GM12873 (cell line): ENCODE results near the gene KCNQ1.

ENCODE experiments used
- CTCF ChIP-seq: IDR thresholded peaks from 2 replicates; pipeline ENCODE4 v1.5.1; 2012; ENCODE audit warnings: low read depth, mild to moderate bottlenecking, moderate library complexity, low read length, control low read depth; ENCODE audit not compliant: insufficient read depth; ENCODE audit errors: missing control alignments

KCNQ1 gene

GRCh38 chr11:2569321-2569721 lies 124.5 kb downstream of the KCNQ1 start:
- TF ChIP-seq CTCF = no peak

GRCh38 chr11:2569731-2570210 lies 125.0 kb downstream of the KCNQ1 start:
- TF ChIP-seq CTCF = no peak

- no peak for TF ChIP-seq CTCF
Measured at GRCh38 chr11:2570211-2570811, 125.5 kb downstream of the KCNQ1 start.

- TF ChIP-seq CTCF = no peak
Measured at GRCh38 chr11:2570841-2571597, 126.2 kb downstream of the KCNQ1 start.

GRCh38 chr11:2571598-2572281 lies 126.9 kb downstream of the KCNQ1 start:
- no peak for TF ChIP-seq CTCF

GRCh38 chr11:2572491-2573239 lies 127.9 kb downstream of the KCNQ1 start:
- TF ChIP-seq CTCF = no peak
